ENCODE data around the gene OR8B4.

- TF ChIP-seq EP300 (IDR thresholded peaks at IDR 0.05) (no peak), CTCF (IDR thresholded peaks at IDR 0.05) (no peak), POLR2A (IDR thresholded peaks at IDR 0.05) (no peak)
Observed at GRCh38 chr11:124434699-124435098, 10.0 kb upstream of the OR8B4 start.
